Stimulated activated CD8-positive, alpha-beta memory T cell treated with anti-CD3 and anti-CD28 coated beads, Interleukin-15, amount 100 ng/mL, for 48 hours (primary cell): Measurements from ENCODE around the gene BST1.

ENCODE experiments used
- DNase-seq, 2 donors: peaks; one replicate each; pipeline ENCODE4 v3.0.0-alpha.2; 2020; ENCODE audit warnings: low read depth in 2 of 2

Gene BST1, protein sequence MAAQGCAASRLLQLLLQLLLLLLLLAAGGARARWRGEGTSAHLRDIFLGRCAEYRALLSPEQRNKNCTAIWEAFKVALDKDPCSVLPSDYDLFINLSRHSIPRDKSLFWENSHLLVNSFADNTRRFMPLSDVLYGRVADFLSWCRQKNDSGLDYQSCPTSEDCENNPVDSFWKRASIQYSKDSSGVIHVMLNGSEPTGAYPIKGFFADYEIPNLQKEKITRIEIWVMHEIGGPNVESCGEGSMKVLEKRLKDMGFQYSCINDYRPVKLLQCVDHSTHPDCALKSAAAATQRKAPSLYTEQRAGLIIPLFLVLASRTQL

GRCh38 chr4:15702941-15703403 lies at the start of gene BST1:
Gene BST1, plus strand, starts transcription at chr4:15703065. Its CDS starts 80 bp downstream, at chr4:15703145.
- peak; percentile 15 to 16 for DNase-seq

DNA sequence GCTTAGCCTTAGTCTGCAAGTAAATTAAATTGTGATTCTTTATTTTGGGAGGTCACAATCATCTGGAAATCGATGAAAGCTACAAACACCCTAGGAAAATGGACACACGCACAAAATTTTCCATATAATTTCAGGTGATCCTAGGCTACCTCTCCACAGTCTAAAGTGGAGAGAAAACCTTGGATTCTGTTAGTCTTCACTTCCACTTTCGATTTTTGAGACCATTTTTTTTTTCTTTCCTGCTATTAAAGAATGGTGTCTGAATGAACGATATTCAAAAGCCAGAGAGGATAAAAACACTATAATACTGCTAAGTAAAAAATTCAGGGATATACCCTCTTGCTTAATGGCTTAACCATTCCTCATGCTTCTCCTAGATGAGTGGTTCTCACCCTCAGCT lies 49.4 kb upstream of the BST1 start:
- DNase-seq = no peak

GRCh38 chr4:15653864-15654592 lies 48.8 kb upstream of the BST1 start:
- DNase-seq = no peak

DNA sequence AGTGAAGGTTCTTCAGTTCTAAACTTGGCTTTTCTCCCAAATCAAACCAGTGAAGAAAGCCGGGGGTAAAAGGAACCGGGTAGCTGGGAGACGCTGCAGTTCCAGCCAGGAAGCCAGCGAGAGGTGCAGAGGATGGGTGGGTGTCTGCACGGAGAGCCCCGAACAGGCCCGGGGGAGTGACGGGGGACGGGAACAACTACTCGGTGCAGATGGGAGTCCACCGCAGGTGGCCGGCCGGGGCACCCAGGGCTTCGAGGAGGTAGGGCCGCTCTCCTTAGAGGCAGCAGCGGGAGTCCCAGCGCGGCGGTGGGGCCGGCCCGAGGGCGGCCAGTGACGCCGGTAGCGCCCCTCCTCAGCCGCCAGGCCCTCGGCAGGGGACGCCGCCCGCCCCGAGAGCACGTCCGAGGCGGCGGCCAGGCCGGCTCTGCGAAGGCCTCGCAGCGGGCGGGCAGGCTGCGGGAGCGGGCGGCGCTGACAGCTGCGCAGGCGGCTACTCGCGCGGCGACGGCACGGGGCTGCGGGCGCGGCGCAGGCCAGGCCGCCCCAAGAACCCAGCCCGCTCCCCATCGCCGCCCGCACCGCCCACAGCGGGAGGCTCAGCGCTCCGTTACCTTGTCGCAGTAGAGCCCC lies 48.2 kb upstream of the BST1 start:
- no peak for DNase-seq

- peak; percentile 79 to 83 for DNase-seq
These were observed 47.4 kb upstream of the BST1 start, which contains the start of gene FBXL5 for GRCh38 chr4:15655223-15656037. Gene FBXL5, minus strand, starts transcription at chr4:15655357. Its CDS starts 70 bp downstream, at chr4:15655287.

DNA sequence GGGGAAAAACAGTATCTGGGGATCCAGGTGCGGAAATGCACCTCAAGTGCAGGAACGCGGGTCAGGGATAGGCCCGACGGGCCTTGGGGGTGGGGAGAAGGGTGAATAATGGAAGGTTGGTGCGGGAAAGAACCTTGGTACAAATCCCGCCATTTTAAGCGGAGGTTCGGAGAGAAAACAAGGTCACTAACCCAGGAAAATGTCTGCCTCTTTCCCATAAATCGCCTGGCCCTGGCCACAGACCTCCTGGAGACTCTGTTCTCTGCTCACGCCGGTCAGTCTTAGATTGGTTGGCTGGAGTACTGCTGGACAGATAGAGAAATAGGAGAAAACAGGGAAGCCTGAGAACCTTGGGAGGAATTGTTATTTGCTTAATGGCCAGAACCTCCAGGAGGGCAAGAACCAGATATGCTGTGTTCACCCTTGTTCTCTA lies 46.8 kb upstream of the BST1 start:
- no peak for DNase-seq

DNA sequence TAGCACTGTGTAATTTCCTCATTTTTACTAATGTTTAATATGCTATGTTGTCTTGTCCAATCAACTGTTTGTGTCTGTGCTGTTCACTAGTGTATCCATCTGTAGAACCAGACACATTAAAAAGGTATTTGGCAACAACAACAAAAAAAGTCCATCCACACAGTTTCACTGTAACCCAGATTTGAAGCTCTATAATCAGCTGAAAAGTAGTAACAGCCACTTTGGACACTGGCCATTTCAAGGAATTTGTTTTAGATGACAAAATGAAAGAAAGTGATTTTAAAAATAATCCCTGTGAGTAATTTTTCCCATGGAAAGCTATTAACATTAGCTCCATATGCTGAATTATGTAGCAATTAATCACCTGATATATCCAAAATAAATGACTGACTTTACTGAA lies 45.5 kb upstream of the BST1 start:
- no peak for DNase-seq

- DNase-seq = no peak
These were observed 44.6 kb upstream of the BST1 start for GRCh38 chr4:15658136-15658770.

DNA sequence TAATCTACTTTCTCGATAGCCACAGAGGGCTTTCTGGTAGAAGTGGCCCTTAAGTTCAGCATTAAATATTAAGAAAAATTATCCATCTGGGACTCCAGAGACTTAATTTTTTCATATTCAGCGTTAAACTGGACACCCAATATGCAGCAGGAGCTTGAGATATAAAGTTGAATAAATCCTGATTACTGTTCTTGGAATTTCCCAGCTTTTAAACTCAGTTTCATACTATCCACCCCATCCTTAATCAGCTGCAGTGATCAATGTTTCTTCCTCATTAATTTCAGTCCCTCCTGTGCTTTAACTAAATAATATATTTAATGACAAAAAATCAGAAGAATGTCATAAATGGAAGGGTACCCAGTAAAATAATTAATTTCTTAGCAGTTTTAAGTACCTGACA lies 44.1 kb upstream of the BST1 start:
- no peak for DNase-seq

DNA sequence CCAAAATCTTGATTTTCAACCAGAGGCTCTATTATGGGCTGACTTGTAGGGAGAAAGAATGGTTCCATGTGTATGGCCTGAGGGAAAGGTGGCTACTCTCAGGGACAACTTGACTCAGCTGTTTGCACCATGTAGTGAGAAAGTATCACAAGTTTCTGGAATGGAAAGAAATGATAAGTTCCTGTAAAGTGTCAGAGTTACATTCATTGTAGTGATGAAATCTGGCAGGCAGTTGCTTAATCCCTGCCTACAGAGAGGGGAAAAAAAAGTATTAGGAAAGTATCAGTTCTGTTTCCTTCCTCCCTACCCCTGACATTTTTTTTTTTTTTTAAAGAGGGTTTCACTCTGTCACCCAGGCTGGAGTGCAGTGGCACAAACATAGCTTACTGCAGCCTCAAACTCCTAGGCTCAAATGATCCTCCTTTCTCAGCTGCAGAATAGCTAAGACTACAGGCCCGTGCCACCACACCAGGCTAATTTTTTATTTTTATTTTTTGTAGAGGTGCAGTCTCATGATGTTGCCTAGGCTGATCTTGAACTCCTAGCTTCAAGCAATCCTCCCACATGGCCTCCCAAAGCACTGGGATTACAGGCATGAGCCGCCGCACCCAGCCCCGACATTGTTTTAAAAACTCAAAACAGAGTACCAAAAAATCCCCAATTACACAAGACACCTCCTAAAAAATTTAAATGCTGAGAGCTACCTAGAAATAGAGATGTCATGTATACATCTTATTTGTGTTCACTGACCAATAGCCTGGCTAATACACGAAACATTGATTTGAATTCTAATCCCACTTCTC lies 42.9 kb upstream of the BST1 start:
- no peak for DNase-seq

DNA sequence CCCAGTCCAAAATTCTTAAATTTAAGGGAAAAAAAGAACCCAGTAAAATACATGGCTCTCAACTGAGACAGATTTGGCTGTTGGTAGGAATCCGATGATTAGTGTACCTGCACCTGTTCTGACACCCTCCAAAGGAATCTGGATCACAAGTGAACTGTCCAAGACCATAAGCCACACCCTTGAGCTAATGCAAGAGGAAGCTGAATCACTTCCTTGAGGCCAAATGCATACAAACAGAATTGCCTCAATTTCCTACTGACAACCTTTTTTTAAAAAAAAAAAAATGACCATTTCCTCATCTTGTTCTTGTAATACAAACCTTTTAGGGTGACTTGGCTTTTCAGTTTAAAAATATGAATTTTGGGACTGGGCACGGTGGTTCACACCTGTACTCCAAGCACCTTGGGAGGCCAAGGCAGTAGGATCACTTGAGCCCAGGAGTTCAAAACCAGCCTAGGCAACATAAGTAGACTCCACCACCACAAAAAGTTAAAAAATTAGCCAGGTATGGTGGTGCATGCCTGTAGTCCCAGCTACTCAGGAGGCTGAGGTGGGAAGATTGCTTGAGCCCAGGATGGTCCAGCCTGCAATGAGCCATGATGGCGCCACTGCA lies 37.0 kb upstream of the BST1 start:
- no peak for DNase-seq

- DNase-seq = no peak
These were observed 35.9 kb upstream of the BST1 start for GRCh38 chr4:15667006-15667405.

- no peak for DNase-seq
These were observed 34.1 kb upstream of the BST1 start for GRCh38 chr4:15668566-15669435.

- DNase-seq = no peak
These were observed 32.3 kb upstream of the BST1 start for GRCh38 chr4:15670576-15670975.

DNA sequence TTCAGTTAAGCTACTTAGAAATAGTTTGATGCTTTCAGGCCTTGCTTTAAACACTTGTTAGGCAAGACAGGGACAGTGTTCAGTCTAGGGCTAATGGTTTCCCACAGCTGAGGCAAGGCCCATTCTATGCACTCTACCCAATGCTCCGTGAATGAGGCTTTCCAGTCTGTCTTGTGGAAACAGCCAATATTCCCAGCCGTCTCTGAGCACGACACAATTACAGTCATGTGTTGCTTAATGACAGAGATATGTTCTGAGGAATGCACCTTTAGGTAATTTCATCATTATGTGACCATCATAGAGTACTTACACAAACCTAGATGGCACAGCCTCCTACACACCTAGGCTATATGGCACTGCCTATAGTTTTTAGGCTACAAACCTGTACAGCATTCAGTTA lies 30.8 kb upstream of the BST1 start:
- no peak for DNase-seq

- no peak for DNase-seq
These were observed 29.5 kb upstream of the BST1 start for GRCh38 chr4:15673337-15673736.

DNA sequence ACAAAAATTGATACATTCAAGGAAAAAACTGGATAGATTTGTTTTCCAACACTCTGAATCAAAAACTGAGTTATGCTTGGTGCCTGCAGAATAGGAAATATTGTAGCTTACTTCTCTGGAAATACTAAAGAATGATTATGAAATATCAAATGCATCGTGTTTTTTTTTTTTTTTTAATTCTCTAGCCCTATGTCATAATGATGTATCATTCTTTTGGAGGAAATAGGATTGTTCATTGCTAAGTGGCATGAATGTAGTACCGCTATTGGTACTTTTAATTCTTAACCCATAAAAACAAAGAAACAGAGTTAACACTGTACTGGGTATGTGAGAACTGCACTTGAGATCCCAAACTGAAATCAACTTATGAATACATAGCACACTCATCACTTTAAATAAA lies 28.8 kb upstream of the BST1 start:
- DNase-seq = no peak

GRCh38 chr4:15674926-15675325 lies 27.9 kb upstream of the BST1 start:
- no peak for DNase-seq

DNA sequence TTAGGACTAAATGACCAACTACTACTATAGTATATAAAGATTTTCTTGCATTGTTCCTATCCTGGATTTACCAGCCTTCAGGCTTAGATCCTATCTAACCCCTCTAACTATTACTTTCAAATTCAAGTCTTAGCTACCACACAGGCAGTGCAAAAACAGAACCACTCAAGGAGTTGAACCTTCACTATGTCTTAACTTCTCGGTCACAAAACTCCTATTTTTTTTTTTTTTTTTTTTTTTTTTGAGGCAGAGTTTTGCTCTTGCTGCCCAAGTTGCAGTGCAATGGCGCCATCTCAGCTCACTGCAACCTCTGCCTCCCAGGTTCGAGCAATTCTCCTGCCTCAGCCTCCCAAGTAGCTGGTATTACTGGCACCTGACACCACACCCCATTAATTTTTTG lies 27.5 kb upstream of the BST1 start:
- no peak for DNase-seq
